Skeletal muscle satellite cell (primary cell): ENCODE measurements around the gene CELF2.

ENCODE experiments used
- H3K27me3 ChIP-seq: 2 replicates; pipeline ENCODE4 v1.7.0; 2013; ENCODE audit warnings: low read length; ENCODE audit not compliant: control insufficient read depth, insufficient read depth
- H3K36me3 ChIP-seq: 2 replicates; pipeline ENCODE4 v1.7.0; 2013; ENCODE audit warnings: mild to moderate bottlenecking, control low read depth, low read length; ENCODE audit not compliant: insufficient read depth
- H3K4me1 ChIP-seq: 2 replicates; pipeline ENCODE4 v1.7.0; 2013; ENCODE audit warnings: low read length; ENCODE audit not compliant: control insufficient read depth, insufficient read depth
- H3K4me2 ChIP-seq: 2 replicates; pipeline ENCODE4 v1.7.0; 2013; ENCODE audit warnings: mild to moderate bottlenecking, low read length
- H3K4me3 ChIP-seq: 2 replicates; pipeline ENCODE4 v1.7.0; 2013; ENCODE audit warnings: low read length
- H3K9ac ChIP-seq: 2 replicates; pipeline ENCODE4 v1.7.0; 2013; ENCODE audit warnings: mild to moderate bottlenecking, low read depth, low read length, moderate library complexity
- H3K9me3 ChIP-seq: replicated peaks from 2 replicates; pipeline ENCODE4 v1.7.0; 2013; ENCODE audit warnings: mild to moderate bottlenecking, control low read depth, low read length

The CELF2 gene

GRCh38 chr10:11301571-11302111, 284.0 kb downstream of the CELF2 start:
- no peaks in the 10 kb centered on the region for H3K9me3 ChIP-seq
- H3K36me3 ChIP-seq, result peaks cover 5% of the 10 kb centered on the region
- H3K27me3 ChIP-seq, result no peaks in the 10 kb centered on the region
- H3K9ac ChIP-seq, result no peak overlapping the region
- no peak overlapping the region for H3K4me2 ChIP-seq
- no peak overlapping the region for H3K4me3 ChIP-seq
- H3K4me1 ChIP-seq, result peaks cover 5% of the 10 kb centered on the region

- Histone ChIP-seq H3K9ac (no peak overlapping the region), H3K4me1 (peaks cover 5% of the 10 kb centered on the region), H3K4me3 (no peak overlapping the region), H3K36me3 (peaks cover 5% of the 10 kb centered on the region), H3K4me2 (no peak overlapping the region), H3K9me3 (no peaks in the 10 kb centered on the region), H3K27me3 (no peaks in the 10 kb centered on the region)
These were observed 284.5 kb downstream of the CELF2 start for GRCh38 chr10:11302181-11302580.

GRCh38 chr10:11303361-11304170, 285.9 kb downstream of the CELF2 start:
- Histone ChIP-seq H3K4me2 (no peak overlapping the region), H3K27me3 (no peaks in the 10 kb centered on the region), H3K4me1 (no peaks in the 10 kb centered on the region), H3K9me3 (no peaks in the 10 kb centered on the region), H3K9ac (no peak overlapping the region), H3K4me3 (no peak overlapping the region), H3K36me3 (peaks cover 5% of the 10 kb centered on the region)

- H3K36me3 ChIP-seq, result peaks cover 5% of the 10 kb centered on the region
- no peaks in the 10 kb centered on the region for H3K9me3 ChIP-seq
- H3K9ac ChIP-seq, result no peak overlapping the region
- H3K4me2 ChIP-seq, result no peak overlapping the region
- H3K4me3 ChIP-seq, result no peak overlapping the region
- no peaks in the 10 kb centered on the region for H3K4me1 ChIP-seq
- H3K27me3 ChIP-seq, result no peaks in the 10 kb centered on the region
These were observed 287.4 kb downstream of the CELF2 start for GRCh38 chr10:11304906-11305585.

- Histone ChIP-seq H3K9ac (no peak overlapping the region), H3K27me3 (no peaks in the 10 kb centered on the region), H3K4me3 (no peak overlapping the region), H3K9me3 (no peaks in the 10 kb centered on the region), H3K36me3 (peaks cover 5% of the 10 kb centered on the region), H3K4me2 (no peak overlapping the region), H3K4me1 (no peaks in the 10 kb centered on the region)
These were observed 288.3 kb downstream of the CELF2 start for GRCh38 chr10:11305825-11306593.

GRCh38 chr10:11307004-11307403, 289.3 kb downstream of the CELF2 start:
- Histone ChIP-seq H3K27me3 (no peaks in the 10 kb centered on the region), H3K9ac (no peak overlapping the region), H3K36me3 (peaks cover 5% of the 10 kb centered on the region), H3K4me2 (no peak overlapping the region), H3K9me3 (no peaks in the 10 kb centered on the region), H3K4me3 (no peak overlapping the region), H3K4me1 (no peaks in the 10 kb centered on the region)

GRCh38 chr10:11307937-11308336, 290.3 kb downstream of the CELF2 start:
- peaks cover 5% of the 10 kb centered on the region for H3K36me3 ChIP-seq

GRCh38 chr10:11311027-11311426, 293.4 kb downstream of the CELF2 start:
- no peak overlapping the region for H3K4me3 ChIP-seq
- no peaks in the 10 kb centered on the region for H3K9me3 ChIP-seq
- H3K9ac ChIP-seq, result no peak overlapping the region
- no peaks in the 10 kb centered on the region for H3K36me3 ChIP-seq
- H3K4me2 ChIP-seq, result no peak overlapping the region
- no peaks in the 10 kb centered on the region for H3K4me1 ChIP-seq
- H3K27me3 ChIP-seq, result no peaks in the 10 kb centered on the region

More at GRCh38 chr10:11307937-11308336, 290.3 kb downstream of the CELF2 start:
- Histone ChIP-seq H3K4me2 (no peak overlapping the region), H3K4me1 (no peaks in the 10 kb centered on the region), H3K27me3 (no peaks in the 10 kb centered on the region), H3K9me3 (no peaks in the 10 kb centered on the region), H3K9ac (no peak overlapping the region), H3K4me3 (no peak overlapping the region)

- H3K36me3 ChIP-seq, result no peaks in the 10 kb centered on the region
- no peak overlapping the region for H3K9ac ChIP-seq
- no peaks in the 10 kb centered on the region for H3K27me3 ChIP-seq
- H3K9me3 ChIP-seq, result no peaks in the 10 kb centered on the region
- H3K4me3 ChIP-seq, result no peak overlapping the region
- no peak overlapping the region for H3K4me2 ChIP-seq
- no peaks in the 10 kb centered on the region for H3K4me1 ChIP-seq
These were observed 295.8 kb downstream of the CELF2 start for GRCh38 chr10:11313463-11313862.

GRCh38 chr10:11317936-11318670, 300.4 kb downstream of the CELF2 start:
- no peaks in the 10 kb centered on the region for H3K4me1 ChIP-seq
- no peaks in the 10 kb centered on the region for H3K9me3 ChIP-seq
- H3K27me3 ChIP-seq, result no peaks in the 10 kb centered on the region
- H3K36me3 ChIP-seq, result peaks cover 4% of the 10 kb centered on the region
- no peak overlapping the region for H3K4me3 ChIP-seq
- no peak overlapping the region for H3K4me2 ChIP-seq
- H3K9ac ChIP-seq, result no peak overlapping the region
